ENCODE results near the gene OXLD1. TPM values are rescaled to one million over a fixed set of nuclear protein-coding genes. Genes with fewer than 3 reads are reported as not detected.

The OXLD1 gene
- polyA plus RNA-seq, 2 donors = 38.1 to 46.1 TPM

GRCh38 chr17:81710514-81711308 is 44.3 kb upstream of the OXLD1 start:
- peaks cover 0 to 27% of the 10 kb centered on the region in 2 donors for H3K36me3 ChIP-seq (ENCODE audit: control insufficient read depth in 2 of 2, insufficient read depth in 2 of 2, low read length in 1 of 2)
- WGBS, 2 donors = 10 to 16% methylated on average over 29 of the region's 29 CpGs
- H3K4me1 ChIP-seq (ENCODE audit: control insufficient read depth in 2 of 2, insufficient read depth in 2 of 2, low read length in 1 of 2) = peaks cover 13 to 23% of the 10 kb centered on the region in 2 donors
- H3K27ac ChIP-seq (ENCODE audit: low read depth in 2 of 2, low read length in 1 of 2) = peak overlapping the region; percentile 21 to 79
- no peaks in the 10 kb centered on the region for H3K9me3 ChIP-seq (ENCODE audit: control insufficient read depth in 2 of 2, insufficient read depth in 1 of 2, low read depth in 1 of 2, low read length in 1 of 2)
- no peaks in the 10 kb centered on the region for H3K27me3 ChIP-seq (ENCODE audit: control insufficient read depth in 1 of 2, insufficient read depth in 2 of 2, low read length in 2 of 2)
- H3K4me3 ChIP-seq (ENCODE audit: low read depth in 1 of 2, low read length in 2 of 2) = peak overlapping the region in 1 of 2 donors; percentile 56

DNA sequence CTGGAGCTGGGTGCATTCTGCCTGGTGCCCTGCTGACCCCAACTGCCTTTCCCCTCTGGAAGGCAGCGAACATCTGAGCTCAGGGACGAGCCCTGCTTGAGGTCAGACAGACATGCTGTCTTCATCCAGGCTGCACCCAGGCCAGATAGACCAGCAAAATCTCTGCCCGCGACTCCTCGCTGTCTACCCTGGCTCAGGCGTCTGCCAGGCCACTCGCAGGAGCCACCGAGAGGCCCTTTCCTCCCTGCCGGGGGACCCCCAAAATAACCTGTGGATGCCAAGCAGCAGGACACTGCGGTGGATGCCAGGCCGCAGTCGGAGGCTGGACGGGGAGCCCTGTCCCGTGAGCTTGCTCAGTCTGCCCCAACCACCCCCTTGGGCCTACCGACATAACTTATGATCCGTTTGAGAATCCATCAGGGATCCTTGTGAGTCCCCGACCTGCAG is 42.4 kb upstream of the OXLD1 start:
- 85 to 91% methylated on average over 17 of the region's 17 CpGs for WGBS, 2 donors
- Histone ChIP-seq H3K27ac (ENCODE audit: low read depth in 2 of 2, low read length in 1 of 2) (no peak overlapping the region), H3K27me3 (ENCODE audit: control insufficient read depth in 1 of 2, insufficient read depth in 2 of 2, low read length in 2 of 2) (no peaks in the 10 kb centered on the region), H3K4me1 (ENCODE audit: control insufficient read depth in 2 of 2, insufficient read depth in 2 of 2, low read length in 1 of 2) (peaks cover 9 to 22% of the 10 kb centered on the region in 2 donors), H3K4me3 (ENCODE audit: low read depth in 1 of 2, low read length in 2 of 2) (no peak overlapping the region), H3K36me3 (ENCODE audit: control insufficient read depth in 2 of 2, insufficient read depth in 2 of 2, low read length in 1 of 2) (peaks cover 0 to 26% of the 10 kb centered on the region in 2 donors), H3K9me3 (ENCODE audit: control insufficient read depth in 2 of 2, insufficient read depth in 1 of 2, low read depth in 1 of 2, low read length in 1 of 2) (no peaks in the 10 kb centered on the region)

DNA sequence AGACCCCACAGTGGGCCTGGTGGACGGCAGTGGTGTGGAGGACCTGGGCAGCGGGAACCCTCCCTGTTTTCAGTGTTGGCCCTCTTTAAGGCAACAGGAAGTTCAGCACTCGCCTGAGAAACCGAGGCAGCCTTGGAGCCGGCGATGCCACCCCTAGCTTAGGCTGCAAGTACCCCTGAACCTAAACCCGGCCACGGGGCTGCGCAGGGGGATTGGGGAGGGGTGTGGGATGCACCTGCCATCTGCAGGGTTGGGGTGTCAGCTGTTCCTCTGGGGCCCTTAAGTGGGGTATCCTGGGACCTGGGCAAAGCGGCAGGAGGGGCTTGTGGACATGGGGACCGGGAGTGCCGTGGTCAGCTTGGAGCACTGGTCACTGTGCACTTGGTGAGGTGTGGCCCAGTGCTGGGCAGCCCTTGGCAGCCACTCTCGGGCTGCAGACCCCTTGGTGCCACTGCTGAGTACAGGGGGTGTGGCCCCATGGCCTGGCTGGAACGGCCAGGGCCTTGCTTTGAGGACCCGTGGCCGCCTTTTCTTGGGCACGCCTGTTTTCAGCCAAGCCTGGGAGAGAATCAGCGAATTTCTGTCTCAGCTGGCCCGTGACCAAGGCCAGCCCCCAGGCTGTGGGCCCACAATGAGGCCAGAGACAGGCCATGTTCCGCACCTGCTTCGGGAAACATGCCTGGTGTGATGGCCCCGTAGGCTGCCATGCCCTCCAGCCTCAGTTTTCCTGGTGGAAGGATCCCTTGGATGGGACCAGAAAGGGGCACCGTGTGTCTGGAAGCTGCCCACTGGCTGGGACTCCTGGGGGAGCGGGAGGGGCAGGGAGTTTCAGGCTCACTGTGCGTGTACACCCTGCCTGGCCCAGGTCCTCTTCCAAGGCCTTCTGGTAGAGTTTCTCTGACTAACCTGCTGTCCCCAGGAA is 41.6 kb upstream of the OXLD1 start:
- WGBS, 2 donors = 83 to 85% methylated on average over 25 of the region's 25 CpGs
- H3K9me3 ChIP-seq (ENCODE audit: control insufficient read depth in 2 of 2, insufficient read depth in 1 of 2, low read depth in 1 of 2, low read length in 1 of 2) = no peaks in the 10 kb centered on the region
- H3K4me3 ChIP-seq (ENCODE audit: low read depth in 1 of 2, low read length in 2 of 2) = no peak overlapping the region
- peaks cover 9 to 15% of the 10 kb centered on the region in 2 donors for H3K4me1 ChIP-seq (ENCODE audit: control insufficient read depth in 2 of 2, insufficient read depth in 2 of 2, low read length in 1 of 2)
- H3K36me3 ChIP-seq (ENCODE audit: control insufficient read depth in 2 of 2, insufficient read depth in 2 of 2, low read length in 1 of 2) = peaks cover 0 to 26% of the 10 kb centered on the region in 2 donors
- H3K27ac ChIP-seq (ENCODE audit: low read depth in 2 of 2, low read length in 1 of 2) = no peak overlapping the region
- no peaks in the 10 kb centered on the region for H3K27me3 ChIP-seq (ENCODE audit: control insufficient read depth in 1 of 2, insufficient read depth in 2 of 2, low read length in 2 of 2)

DNA sequence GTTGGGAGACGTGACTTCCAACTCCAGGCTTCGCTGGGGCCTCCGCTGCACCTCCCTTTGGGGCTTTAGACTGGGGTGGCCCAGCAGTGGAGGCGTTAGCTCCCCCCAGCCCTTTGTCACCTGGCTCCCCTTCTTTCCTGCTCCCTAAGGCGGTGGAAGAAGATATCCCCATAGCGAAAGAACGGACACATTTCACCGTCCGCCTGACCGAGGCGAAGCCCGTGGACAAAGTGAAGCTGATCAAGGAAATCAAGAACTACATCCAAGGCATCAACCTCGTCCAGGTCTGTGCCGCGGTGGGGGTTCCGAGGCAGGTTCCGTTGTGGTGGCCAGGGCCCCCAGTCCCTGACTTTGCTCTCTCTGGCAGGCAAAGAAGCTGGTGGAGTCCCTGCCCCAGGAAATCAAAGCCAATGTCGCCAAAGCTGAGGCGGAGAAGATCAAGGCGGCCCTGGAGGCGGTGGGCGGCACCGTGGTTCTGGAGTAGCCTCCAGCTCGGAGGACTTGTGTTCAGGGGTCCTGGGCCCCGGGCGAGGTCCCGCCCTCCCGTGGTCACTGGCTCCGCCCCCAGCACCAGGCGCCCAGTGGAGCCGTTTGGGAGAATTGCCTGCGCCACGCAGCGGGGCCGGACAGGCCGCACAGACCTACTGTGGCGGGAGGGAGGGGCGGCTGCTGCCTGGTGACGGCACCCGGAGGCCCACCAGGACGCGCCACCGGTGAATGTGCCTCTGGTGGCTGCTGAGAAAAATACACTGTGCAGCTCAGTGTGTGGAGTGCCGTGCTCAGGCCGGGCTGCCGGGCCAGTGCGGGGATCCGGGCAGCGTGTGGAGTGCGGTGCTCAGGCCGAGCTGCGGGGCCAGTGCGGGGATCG is 40.6 kb upstream of the OXLD1 start:
- H3K36me3 ChIP-seq (ENCODE audit: control insufficient read depth in 2 of 2, insufficient read depth in 2 of 2, low read length in 1 of 2) = peaks cover 0 to 26% of the 10 kb centered on the region in 2 donors
- H3K27me3 ChIP-seq (ENCODE audit: control insufficient read depth in 1 of 2, insufficient read depth in 2 of 2, low read length in 2 of 2) = no peaks in the 10 kb centered on the region
- no peak overlapping the region for H3K27ac ChIP-seq (ENCODE audit: low read depth in 2 of 2, low read length in 1 of 2)
- H3K4me3 ChIP-seq (ENCODE audit: low read depth in 1 of 2, low read length in 2 of 2) = no peak overlapping the region
- 91% methylated on average over 54 of the region's 54 CpGs for WGBS, 2 donors
- H3K9me3 ChIP-seq (ENCODE audit: control insufficient read depth in 2 of 2, insufficient read depth in 1 of 2, low read depth in 1 of 2, low read length in 1 of 2) = no peaks in the 10 kb centered on the region
- peaks cover 9 to 20% of the 10 kb centered on the region in 2 donors for H3K4me1 ChIP-seq (ENCODE audit: control insufficient read depth in 2 of 2, insufficient read depth in 2 of 2, low read length in 1 of 2)

- Histone ChIP-seq H3K36me3 (ENCODE audit: control insufficient read depth in 2 of 2, insufficient read depth in 2 of 2, low read length in 1 of 2) (peaks cover 0 to 32% of the 10 kb centered on the region in 2 donors), H3K27me3 (ENCODE audit: control insufficient read depth in 1 of 2, insufficient read depth in 2 of 2, low read length in 2 of 2) (no peaks in the 10 kb centered on the region), H3K4me1 (ENCODE audit: control insufficient read depth in 2 of 2, insufficient read depth in 2 of 2, low read length in 1 of 2) (peaks cover 8 to 27% of the 10 kb centered on the region in 2 donors), H3K27ac (ENCODE audit: low read depth in 2 of 2, low read length in 1 of 2) (no peak overlapping the region), H3K4me3 (ENCODE audit: low read depth in 1 of 2, low read length in 2 of 2) (no peak overlapping the region), H3K9me3 (ENCODE audit: control insufficient read depth in 2 of 2, insufficient read depth in 1 of 2, low read depth in 1 of 2, low read length in 1 of 2) (no peaks in the 10 kb centered on the region)
- WGBS, 2 donors = 92 to 93% methylated on average over 17 of the region's 17 CpGs
Measured at GRCh38 chr17:81706232-81706611, 39.8 kb upstream of the OXLD1 start.

- H3K9me3 ChIP-seq (ENCODE audit: control insufficient read depth in 2 of 2, insufficient read depth in 1 of 2, low read depth in 1 of 2, low read length in 1 of 2) = no peaks in the 10 kb centered on the region
- H3K4me1 ChIP-seq (ENCODE audit: control insufficient read depth in 2 of 2, insufficient read depth in 2 of 2, low read length in 1 of 2) = peaks cover 4 to 24% of the 10 kb centered on the region in 2 donors
- no peak overlapping the region for H3K4me3 ChIP-seq (ENCODE audit: low read depth in 1 of 2, low read length in 2 of 2)
- 93 to 94% methylated on average over 30 of the region's 30 CpGs for WGBS, 2 donors
- H3K27ac ChIP-seq (ENCODE audit: low read depth in 2 of 2, low read length in 1 of 2) = no peak overlapping the region
- no peaks in the 10 kb centered on the region for H3K27me3 ChIP-seq (ENCODE audit: control insufficient read depth in 1 of 2, insufficient read depth in 2 of 2, low read length in 2 of 2)
- H3K36me3 ChIP-seq (ENCODE audit: control insufficient read depth in 2 of 2, insufficient read depth in 2 of 2, low read length in 1 of 2) = peaks cover 0 to 37% of the 10 kb centered on the region in 2 donors
Measured at GRCh38 chr17:81705518-81706231, 39.3 kb upstream of the OXLD1 start.

GRCh38 chr17:81703747-81704654 is 37.6 kb upstream of the OXLD1 start:
- Histone ChIP-seq H3K9me3 (ENCODE audit: control insufficient read depth in 2 of 2, insufficient read depth in 1 of 2, low read depth in 1 of 2, low read length in 1 of 2) (no peaks in the 10 kb centered on the region), H3K4me1 (ENCODE audit: control insufficient read depth in 2 of 2, insufficient read depth in 2 of 2, low read length in 1 of 2) (peaks cover 3 to 19% of the 10 kb centered on the region in 2 donors), H3K27me3 (ENCODE audit: control insufficient read depth in 1 of 2, insufficient read depth in 2 of 2, low read length in 2 of 2) (no peaks in the 10 kb centered on the region), H3K4me3 (ENCODE audit: low read depth in 1 of 2, low read length in 2 of 2) (peak overlapping the region; percentile 91 to 94), H3K36me3 (ENCODE audit: control insufficient read depth in 2 of 2, insufficient read depth in 2 of 2, low read length in 1 of 2) (peaks cover 0 to 39% of the 10 kb centered on the region in 2 donors), H3K27ac (ENCODE audit: low read depth in 2 of 2, low read length in 1 of 2) (peak overlapping the region; percentile 74 to 81)
- 28 to 31% methylated on average over 24 to 27 of the region's 27 CpGs for WGBS, 2 donors

Data from esophagus (tissue), 2 donors.